ENCODE measurements around the gene HMG20B.

DNA sequence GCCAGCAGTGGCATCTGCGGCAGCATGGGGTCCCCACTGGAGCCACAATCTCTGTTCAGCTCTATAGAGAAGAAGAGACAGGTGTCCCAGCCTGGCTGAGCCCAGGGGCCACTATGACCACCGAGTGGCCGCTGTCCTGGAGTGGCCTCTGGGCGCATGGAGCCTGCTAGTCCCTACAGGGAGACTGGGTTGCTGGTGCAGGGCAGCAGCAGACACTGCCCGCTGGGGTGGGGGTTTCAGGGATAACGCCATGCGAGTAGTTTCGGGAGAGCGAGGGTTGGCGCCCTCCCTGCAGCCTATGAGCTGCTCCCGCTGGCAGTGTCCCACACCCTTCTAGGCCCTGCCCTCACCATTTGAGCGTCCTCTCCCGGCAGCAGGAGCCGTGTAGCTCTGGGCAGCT is 44.7 kb upstream of the HMG20B start:
- TF ChIP-seq CTCF (IDR thresholded peaks at IDR 0.05) (no peak), POLR2A (IDR thresholded peaks at IDR 0.05) (no peak), POLR2AphosphoS5 (IDR thresholded peaks at IDR 0.05) (no peak)
